CD14-positive monocyte (primary cell): ENCODE data around the gene MEIG1. TPM values are rescaled to one million over a fixed set of nuclear protein-coding genes. Genes with fewer than 3 reads are reported as not detected.
A peak's percentile ranks its signal among the peaks of the same experiment; 100 is the strongest.
"Not testable (repeated sequence)": the region's sequence is repeated elsewhere in the genome, so short reads cannot be mapped to it uniquely, and the experiment has no call there.

Experiments
- DNase-seq, 3 donors: peaks; one replicate each; pipeline ENCODE4 v3.0.0-alpha.2; 2011 to 2022
- H2AFZ ChIP-seq: 2 replicates; pipeline ENCODE4 v1.6.0; 2012; ENCODE audit warnings: mild to moderate bottlenecking, low read depth, low read length, inconsistent platforms; ENCODE audit not compliant: insufficient read depth, poor library complexity, severe bottlenecking
- H3K27ac ChIP-seq, 2 donors: 1 replicate in 1 of 2; 2 replicates in 1 of 2; pipeline ENCODE4 v1.5.1; 2012 to 2013; ENCODE audit warnings: low read length in 2 of 2, control low read depth in 1 of 2, inconsistent platforms in 1 of 2, low read depth in 1 of 2, mild to moderate bottlenecking in 1 of 2
- H3K27me3 ChIP-seq, 2 donors: one replicate each; pipeline versions ENCODE4 v1.6.0 to v1.6.1; 2011 to 2013; ENCODE audit warnings: low read length in 2 of 2; ENCODE audit not compliant: control insufficient read depth in 2 of 2, insufficient read depth in 2 of 2
- H3K36me3 ChIP-seq, 2 donors: replicated peaks in 1 of 2; 1 replicate in 1 of 2; 2 replicates in 1 of 2; pipeline versions ENCODE4 v1.5.1 to v1.6.1; 2012 to 2013; ENCODE audit warnings: low read length in 2 of 2, control low read depth in 1 of 2, inconsistent platforms in 1 of 2, mild to moderate bottlenecking in 1 of 2; ENCODE audit not compliant: insufficient read depth in 2 of 2, control insufficient read depth in 1 of 2
- H3K4me1 ChIP-seq, 2 donors: 1 replicate in 1 of 2; 2 replicates in 1 of 2; pipeline versions ENCODE4 v1.5.1 to v1.6.1; 2012 to 2013; ENCODE audit warnings: low read length in 2 of 2, control low read depth in 1 of 2, inconsistent platforms in 1 of 2, mild to moderate bottlenecking in 1 of 2, moderate library complexity in 1 of 2; ENCODE audit not compliant: insufficient read depth in 2 of 2, control insufficient read depth in 1 of 2
- H3K4me2 ChIP-seq: replicated peaks from 2 replicates; pipeline ENCODE3; 2012; ENCODE audit warnings: low read length, moderate library complexity, mild to moderate bottlenecking; ENCODE audit not compliant: poor library complexity, severe bottlenecking; ENCODE audit errors: extremely low read depth
- H3K4me3 ChIP-seq, 3 experiments: fragments of 200-600 bp in 1 of 3; sonication (generic) in 1 of 3; replicated peaks in 1 of 3; 1 replicate in 2 of 3; 2 replicates in 1 of 3; pipeline ENCODE4 v1.5.1; 2011 to 2013; ENCODE audit warnings: low read length in 3 of 3, mild to moderate bottlenecking in 3 of 3, control low read depth in 2 of 3, low read depth in 2 of 3, inconsistent platforms in 1 of 3, moderate library complexity in 1 of 3
- H3K79me2 ChIP-seq: 2 replicates; pipeline ENCODE4 v1.6.0; 2012; ENCODE audit warnings: mild to moderate bottlenecking, control low read depth, inconsistent platforms, low read length, moderate library complexity; ENCODE audit not compliant: insufficient read depth
- H3K9ac ChIP-seq: 2 replicates; pipeline ENCODE4 v1.6.0; 2017; ENCODE audit warnings: low read length, mild to moderate bottlenecking; ENCODE audit not compliant: insufficient read depth, poor library complexity, severe bottlenecking
- H3K9me3 ChIP-seq, 2 donors: replicated peaks in 1 of 2; 1 replicate in 1 of 2; 2 replicates in 1 of 2; pipeline versions ENCODE4 v1.5.1 to v1.6.1; 2012 to 2013; ENCODE audit warnings: low read length in 2 of 2, control low read depth in 1 of 2; ENCODE audit not compliant: control insufficient read depth in 1 of 2, insufficient read depth in 1 of 2
- H4K20me1 ChIP-seq: 2 replicates; pipeline ENCODE4 v1.6.0; 2012; ENCODE audit warnings: mild to moderate bottlenecking, low read length, control low read depth, moderate library complexity; ENCODE audit not compliant: insufficient read depth
- H3K27ac Mint-ChIP-seq, 7 donors: one replicate each; pipeline ENCODE4 v1.8.0; 2020; ENCODE audit warnings: mild to moderate bottlenecking in 7 of 7, mixed read lengths in 7 of 7, moderate library complexity in 6 of 7, inconsistent platforms in 2 of 7
- H3K27me3 Mint-ChIP-seq, 3 donors: one replicate each; pipeline ENCODE4 v1.8.0; 2021 to 2022; ENCODE audit warnings: low read depth in 3 of 3, mild to moderate bottlenecking in 3 of 3, mixed read lengths in 3 of 3, moderate library complexity in 3 of 3, inconsistent platforms in 1 of 3
- H3K36me3 Mint-ChIP-seq, 2 donors: one replicate each; pipeline ENCODE4 v1.8.0; 2020; ENCODE audit warnings: mixed read lengths in 2 of 2, inconsistent platforms in 1 of 2, mild to moderate bottlenecking in 1 of 2
- H3K4me1 Mint-ChIP-seq: one replicate; pipeline ENCODE4 v1.8.0; 2020; ENCODE audit warnings: mild to moderate bottlenecking, mixed read lengths
- H3K4me3 Mint-ChIP-seq, 2 donors: one replicate each; pipeline ENCODE4 v1.8.0; 2020; ENCODE audit warnings: mild to moderate bottlenecking in 2 of 2, mixed read lengths in 2 of 2, moderate library complexity in 1 of 2
- H3K9me3 Mint-ChIP-seq, 7 donors: one replicate each; pipeline ENCODE4 v1.8.0; 2020 to 2022; ENCODE audit warnings: mixed read lengths in 7 of 7, mild to moderate bottlenecking in 6 of 7, moderate library complexity in 6 of 7, inconsistent platforms in 2 of 7
- WGBS: methylation state at CpG from one replicate; pipeline ENCODE4 v1.1.5; 2013; ENCODE audit warnings: missing lambda C conversion rate; ENCODE audit not compliant: insufficient coverage; 5-methylcytosine and 5-hydroxymethylcytosine counted together
- intact Hi-C, 2 donors: fragments of 100-400 bp; cut with micrococcal nuclease; formaldehyde crosslinking; loops; one replicate each; pipeline versions ENCODE4 v1.15.0 to v1.15.1; 2023
- polyA plus RNA-seq, 3 donors: library from polyadenylated mRNA; depleted of rRNA in 1 of 3; unstranded in 2 of 3; stranded (reverse) in 1 of 3; fragments of 300-500 nt in 2 of 3; fragments of >200 nt in 1 of 3; fragmentation: Illumina TruSeq in 2 of 3; gene quantifications; 1 replicate in 2 of 3; 2 replicates in 1 of 3; pipeline ENCODE4 v1.2.3, GENCODE V29; 2012 to 2021
- TF ChIP-seq, protein P1 (sequence below): fragments of 200-600 bp; IDR thresholded peaks from one replicate; pipeline ENCODE4 v1.8.0; 2022; ENCODE audit warnings: antibody characterized with exemption, mild to moderate bottlenecking

MEIG1 gene
- polyA plus RNA-seq, 3 donors = 0.47 TPM; not detected in 2

DNA sequence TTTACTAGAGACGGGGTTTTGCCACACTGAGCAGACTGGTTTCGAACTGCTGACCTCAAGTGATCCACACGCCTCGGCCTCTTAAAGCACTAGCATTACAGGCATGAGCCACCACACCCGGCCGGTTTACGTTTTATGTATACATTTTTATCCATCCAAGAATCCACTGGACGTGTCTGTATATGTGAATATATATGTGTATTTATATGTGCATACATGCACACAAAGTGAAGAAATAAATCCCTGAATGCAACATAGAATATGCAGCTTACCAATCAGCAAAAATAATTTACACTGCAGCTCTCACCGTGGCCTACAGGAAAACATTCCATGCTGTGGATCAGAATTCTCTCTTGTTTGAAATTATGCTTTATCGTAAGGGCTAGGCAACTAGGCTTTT is 28.6 kb upstream of the MEIG1 start:
- Histone ChIP-seq H2AFZ (no peak overlapping the region), H3K27ac (no peak overlapping the region), H3K27me3 (no peaks in the 10 kb centered on the region), H4K20me1 (peaks cover 24% of the 10 kb centered on the region), H3K4me1 (no peaks in the 10 kb centered on the region), H3K9ac (no peak overlapping the region), H3K36me3 (peaks cover 88 to 100% of the 10 kb centered on the region in 2 donors), H3K9me3 (no peaks in the 10 kb centered on the region), H3K4me2 (no peak overlapping the region), H3K4me3 (no peak overlapping the region), H3K79me2 (peaks cover 9% of the 10 kb centered on the region)
- H3K27me3 Mint-ChIP-seq = no peaks in the 10 kb centered on the region
- no peak overlapping the region for H3K4me3 Mint-ChIP-seq
- 98% methylated on average over 4 of the region's 10 CpGs for WGBS
- peaks cover 82 to 99% of the 10 kb centered on the region in 2 donors for H3K36me3 Mint-ChIP-seq
- H3K4me1 Mint-ChIP-seq = no peaks in the 10 kb centered on the region
- intact Hi-C loops = no loop called here
- H3K9me3 Mint-ChIP-seq = no peaks in the 10 kb centered on the region
- no peak overlapping the region for H3K27ac Mint-ChIP-seq
- TF ChIP-seq, protein P1, sequence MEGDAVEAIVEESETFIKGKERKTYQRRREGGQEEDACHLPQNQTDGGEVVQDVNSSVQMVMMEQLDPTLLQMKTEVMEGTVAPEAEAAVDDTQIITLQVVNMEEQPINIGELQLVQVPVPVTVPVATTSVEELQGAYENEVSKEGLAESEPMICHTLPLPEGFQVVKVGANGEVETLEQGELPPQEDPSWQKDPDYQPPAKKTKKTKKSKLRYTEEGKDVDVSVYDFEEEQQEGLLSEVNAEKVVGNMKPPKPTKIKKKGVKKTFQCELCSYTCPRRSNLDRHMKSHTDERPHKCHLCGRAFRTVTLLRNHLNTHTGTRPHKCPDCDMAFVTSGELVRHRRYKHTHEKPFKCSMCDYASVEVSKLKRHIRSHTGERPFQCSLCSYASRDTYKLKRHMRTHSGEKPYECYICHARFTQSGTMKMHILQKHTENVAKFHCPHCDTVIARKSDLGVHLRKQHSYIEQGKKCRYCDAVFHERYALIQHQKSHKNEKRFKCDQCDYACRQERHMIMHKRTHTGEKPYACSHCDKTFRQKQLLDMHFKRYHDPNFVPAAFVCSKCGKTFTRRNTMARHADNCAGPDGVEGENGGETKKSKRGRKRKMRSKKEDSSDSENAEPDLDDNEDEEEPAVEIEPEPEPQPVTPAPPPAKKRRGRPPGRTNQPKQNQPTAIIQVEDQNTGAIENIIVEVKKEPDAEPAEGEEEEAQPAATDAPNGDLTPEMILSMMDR = no peak
- DNase-seq = no peak

DNA sequence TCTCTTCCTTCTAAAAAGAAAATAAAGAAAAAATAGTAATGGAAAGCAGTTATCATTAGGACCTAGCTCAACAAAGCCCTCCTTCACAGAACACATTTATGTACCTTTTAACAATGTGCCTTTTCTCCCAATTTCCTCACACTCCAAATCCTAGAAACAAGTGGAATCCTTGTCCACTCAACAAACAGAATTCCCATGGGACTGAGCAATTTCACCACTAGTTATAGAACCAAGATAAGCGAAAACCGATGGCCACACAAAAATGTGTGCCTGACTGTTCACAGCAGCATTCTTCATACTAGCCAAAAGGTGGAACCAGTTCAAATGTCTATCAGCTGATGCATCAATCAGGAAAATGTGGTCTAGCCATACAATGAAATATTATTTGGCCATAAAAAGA is 22.6 kb upstream of the MEIG1 start:
- H4K20me1 ChIP-seq = peaks cover 46% of the 10 kb centered on the region
- intact Hi-C loops = no loop called here
- no peaks in the 10 kb centered on the region for H3K27me3 ChIP-seq
- Mint-ChIP-seq H3K4me1 (peaks cover 3% of the 10 kb centered on the region), H3K36me3 (peaks cover 58 to 77% of the 10 kb centered on the region in 2 donors), H3K9me3 (no peaks in the 10 kb centered on the region), H3K27ac (peak overlapping the region in 1 of 7 donors; percentile 46), H3K27me3 (no peaks in the 10 kb centered on the region), H3K4me3 (no peak overlapping the region)
- no peak overlapping the region for H2AFZ ChIP-seq
- no peak overlapping the region for H3K27ac ChIP-seq
- no peaks in the 10 kb centered on the region for H3K9me3 ChIP-seq
- TF ChIP-seq, protein P1 = no peak
- H3K79me2 ChIP-seq = peaks cover 34% of the 10 kb centered on the region
- DNase-seq = no peak
- no peak overlapping the region for H3K4me2 ChIP-seq
- H3K9ac ChIP-seq = no peak overlapping the region
- WGBS = 100% methylated on average over 2 of the region's 2 CpGs
- H3K36me3 ChIP-seq = peaks cover 63 to 89% of the 10 kb centered on the region in 2 donors
- H3K4me3 ChIP-seq = no peak overlapping the region
- H3K4me1 ChIP-seq = peaks cover 5 to 12% of the 10 kb centered on the region in 2 donors

DNA sequence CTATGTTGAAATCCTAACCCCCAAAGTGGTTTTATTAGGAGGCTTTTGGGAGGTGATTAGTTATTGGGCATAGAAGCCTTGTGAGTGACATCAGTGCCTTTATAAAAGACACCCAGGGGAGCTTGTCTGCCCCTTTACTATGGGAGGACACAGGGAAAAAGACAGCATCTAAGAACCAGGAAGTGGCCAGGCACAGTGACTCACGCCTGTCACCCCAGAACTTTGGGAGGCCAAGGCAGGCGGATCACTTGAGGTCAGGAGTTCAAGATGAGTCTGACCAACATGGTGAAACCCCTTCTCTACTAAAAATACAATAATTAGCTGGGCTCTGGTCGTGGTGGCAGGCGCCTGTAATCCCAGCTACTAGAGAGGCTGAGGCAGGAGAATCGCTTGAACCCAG is 20.2 kb upstream of the MEIG1 start:
- H3K36me3 Mint-ChIP-seq = peaks cover 56 to 77% of the 10 kb centered on the region in 2 donors
- H3K4me1 Mint-ChIP-seq, H3K27me3 ChIP-seq, H3K9me3 ChIP-seq, H3K4me2 ChIP-seq, H3K4me3 Mint-ChIP-seq, H3K4me3 ChIP-seq, intact Hi-C loops, H2AFZ ChIP-seq, H3K9ac ChIP-seq, H3K27me3 Mint-ChIP-seq, H3K9me3 Mint-ChIP-seq: not testable (repeated sequence)
- Histone ChIP-seq H4K20me1 (peaks cover 49% of the 10 kb centered on the region), H3K4me1 (peaks cover 5 to 12% of the 10 kb centered on the region in 2 donors), H3K36me3 (peaks cover 53 to 88% of the 10 kb centered on the region in 2 donors), H3K27ac (peak overlapping the region; percentile 12 to 71), H3K79me2 (peaks cover 51% of the 10 kb centered on the region)
- peak overlapping the region; percentile 62 to 87 (median 83) for H3K27ac Mint-ChIP-seq
- DNase-seq = peak; percentile 60 to 80 (median 65)
- no CpG with 5 or more reads among the region's 5 CpGs for WGBS
